Fibroblast of villous mesenchyme (primary cell): Measurements from ENCODE around the gene CACNA1C. TPM values are rescaled to one million over a fixed set of nuclear protein-coding genes. Genes with fewer than 3 reads are reported as not detected.

Experiments
- DNase-seq: peaks from one replicate; pipeline ENCODE4 v3.0.0-alpha.2; 2010; ENCODE audit warnings: low read depth
- H3K4me3 ChIP-seq: 2 replicates; pipeline ENCODE4 v1.5.1; 2011; ENCODE audit warnings: low read depth, mild to moderate bottlenecking, low read length
- total RNA-seq: library from RNA; depleted of rRNA; stranded (reverse); fragments of >200 nt; gene quantifications from 2 replicates; pipeline ENCODE4 v1.2.3, GENCODE V29; 2012
- TF ChIP-seq, protein P1 (sequence below): IDR thresholded peaks from 2 replicates; pipeline ENCODE4 v1.5.1; 2012; ENCODE audit warnings: low read depth, mild to moderate bottlenecking, low read length; ENCODE audit not compliant: insufficient read depth

The CACNA1C gene
- total RNA-seq, 1 donor = 11.7 TPM

DNA sequence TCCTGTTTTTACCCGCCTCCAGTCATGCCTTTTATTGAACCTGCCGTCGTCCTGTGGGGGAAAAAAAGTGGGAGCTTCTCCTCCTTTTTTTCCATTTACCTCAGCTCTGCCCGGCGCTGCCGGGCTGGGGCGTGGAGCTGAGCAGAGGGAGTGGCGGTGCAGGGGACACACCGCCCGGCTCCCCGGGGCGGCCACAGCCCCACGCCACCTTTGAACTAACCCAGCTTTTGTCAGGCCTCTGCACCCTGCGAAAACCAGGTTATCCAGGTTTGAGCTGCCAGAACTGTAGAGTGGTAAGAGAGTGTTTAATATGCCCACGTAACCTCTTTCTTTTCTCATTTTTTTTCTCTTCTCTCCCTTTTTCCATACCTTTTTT, 581.0 kb downstream of the CACNA1C start:
- no peak for DNase-seq
- TF ChIP-seq, protein P1, sequence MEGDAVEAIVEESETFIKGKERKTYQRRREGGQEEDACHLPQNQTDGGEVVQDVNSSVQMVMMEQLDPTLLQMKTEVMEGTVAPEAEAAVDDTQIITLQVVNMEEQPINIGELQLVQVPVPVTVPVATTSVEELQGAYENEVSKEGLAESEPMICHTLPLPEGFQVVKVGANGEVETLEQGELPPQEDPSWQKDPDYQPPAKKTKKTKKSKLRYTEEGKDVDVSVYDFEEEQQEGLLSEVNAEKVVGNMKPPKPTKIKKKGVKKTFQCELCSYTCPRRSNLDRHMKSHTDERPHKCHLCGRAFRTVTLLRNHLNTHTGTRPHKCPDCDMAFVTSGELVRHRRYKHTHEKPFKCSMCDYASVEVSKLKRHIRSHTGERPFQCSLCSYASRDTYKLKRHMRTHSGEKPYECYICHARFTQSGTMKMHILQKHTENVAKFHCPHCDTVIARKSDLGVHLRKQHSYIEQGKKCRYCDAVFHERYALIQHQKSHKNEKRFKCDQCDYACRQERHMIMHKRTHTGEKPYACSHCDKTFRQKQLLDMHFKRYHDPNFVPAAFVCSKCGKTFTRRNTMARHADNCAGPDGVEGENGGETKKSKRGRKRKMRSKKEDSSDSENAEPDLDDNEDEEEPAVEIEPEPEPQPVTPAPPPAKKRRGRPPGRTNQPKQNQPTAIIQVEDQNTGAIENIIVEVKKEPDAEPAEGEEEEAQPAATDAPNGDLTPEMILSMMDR = no peak
- H3K4me3 ChIP-seq = no peak overlapping the region

DNA sequence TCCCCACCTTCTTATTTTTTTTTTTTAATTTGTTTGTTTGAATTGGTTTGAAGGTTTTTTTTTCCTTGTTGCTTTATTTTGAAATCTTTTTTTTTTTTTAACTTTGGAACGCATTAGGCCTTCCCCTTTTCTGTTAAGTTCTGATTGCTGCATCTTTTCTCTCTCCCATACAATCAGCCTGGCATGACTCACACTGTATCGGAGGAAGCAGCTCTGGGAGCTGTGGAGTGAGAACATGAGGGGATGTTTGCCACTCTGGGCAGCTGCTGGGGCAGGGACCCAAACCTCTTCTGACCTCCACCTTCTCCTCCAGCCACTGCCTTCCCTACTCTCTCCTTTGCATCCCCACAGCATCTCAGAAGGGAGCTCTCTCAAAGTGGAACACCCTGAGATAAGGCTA, 581.7 kb downstream of the CACNA1C start:
- TF ChIP-seq, protein P1 = no peak
- no peak for DNase-seq

DNA sequence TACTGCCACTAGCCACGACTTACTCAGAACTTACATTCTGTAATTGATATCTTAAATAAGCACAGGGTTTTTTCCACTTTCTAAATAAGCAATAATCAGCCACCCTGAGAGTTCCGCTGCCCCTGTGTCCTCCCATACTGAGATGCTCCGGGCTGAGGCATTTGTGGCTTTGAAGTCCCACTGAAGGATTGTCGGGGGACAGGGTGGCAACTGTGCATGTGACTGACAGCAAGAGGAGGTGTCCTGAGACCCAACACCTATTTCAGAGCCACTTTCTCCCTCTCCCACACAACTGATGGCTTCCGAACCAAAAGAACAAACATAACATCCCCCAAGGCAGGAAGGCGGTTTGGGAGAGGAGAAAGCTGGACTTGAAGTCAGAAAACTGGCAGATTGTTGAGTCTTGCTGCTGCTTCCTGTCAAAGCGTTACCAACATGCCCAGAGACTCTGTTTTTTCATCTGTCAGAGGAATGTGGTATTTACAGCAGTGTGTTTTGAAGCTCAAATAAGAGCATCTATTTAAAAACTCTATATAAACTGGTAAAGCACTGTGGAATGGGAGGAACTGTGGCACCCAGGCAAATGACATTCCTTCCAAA, 584.1 kb downstream of the CACNA1C start:
- TF ChIP-seq, protein P1 = no peak
- no peak overlapping the region for H3K4me3 ChIP-seq
- no peak for DNase-seq

More for the DNA sequence above, 581.7 kb downstream of the CACNA1C start:
- H3K4me3 ChIP-seq = no peak overlapping the region

DNA sequence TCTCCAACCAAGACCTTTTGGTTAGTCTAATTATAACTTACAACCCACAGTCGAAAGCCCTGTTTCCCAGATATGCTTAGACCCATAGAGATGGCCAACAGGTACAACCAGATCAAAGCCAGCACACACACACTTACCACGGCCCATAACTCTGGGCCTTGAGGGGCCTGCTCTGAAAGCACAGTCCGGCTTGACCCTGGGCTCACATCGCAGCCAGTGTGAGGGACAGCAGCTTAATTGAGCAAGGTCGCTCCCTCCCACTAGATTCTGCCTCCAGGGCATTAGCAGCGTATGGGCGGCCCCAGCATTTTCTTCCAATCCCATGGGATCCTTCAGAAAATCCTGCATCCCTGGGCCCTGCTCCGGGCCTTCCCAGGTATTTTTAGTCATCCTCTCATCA, 584.6 kb downstream of the CACNA1C start:
- TF ChIP-seq, protein P1 = no peak
- no peak overlapping the region for H3K4me3 ChIP-seq
- no peak for DNase-seq

DNA sequence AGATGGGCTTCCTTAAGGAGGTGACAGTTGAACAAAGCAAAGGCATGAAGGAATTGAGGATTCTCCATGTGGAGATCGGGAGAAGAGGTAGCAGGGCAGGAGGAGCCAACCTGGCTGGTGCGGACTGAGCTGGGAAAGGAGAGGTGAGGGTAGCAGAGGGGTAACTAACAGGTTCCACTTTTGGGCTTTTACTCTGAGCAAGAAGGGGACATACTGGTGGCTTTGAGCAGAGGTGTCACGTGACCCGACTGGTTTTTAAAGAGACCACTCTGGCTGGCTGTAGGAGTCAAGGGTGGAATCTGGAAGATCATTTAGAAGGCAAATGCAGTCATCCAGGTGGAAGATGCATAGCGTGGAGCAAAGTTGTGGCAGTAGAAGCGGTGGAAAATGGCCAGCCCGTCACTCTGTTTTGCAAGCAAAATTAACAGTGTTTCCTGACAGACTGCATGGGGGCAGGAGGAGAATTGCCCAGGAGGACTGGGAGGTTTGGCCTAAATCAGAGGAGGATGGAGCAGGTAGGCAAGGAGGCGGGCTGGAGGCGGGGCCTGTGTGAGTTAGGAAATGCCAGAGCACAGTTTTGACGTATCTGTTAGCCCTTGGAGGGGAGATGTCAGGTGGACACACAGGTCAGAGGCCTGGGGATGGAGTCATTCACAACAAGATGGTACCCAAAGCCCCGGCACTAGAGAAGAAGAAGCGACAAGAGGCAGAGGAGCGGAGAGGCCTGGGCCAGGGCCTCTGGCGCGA, 585.7 kb downstream of the CACNA1C start:
- TF ChIP-seq, protein P1 = no peak
- H3K4me3 ChIP-seq = no peak overlapping the region
- no peak for DNase-seq

DNA sequence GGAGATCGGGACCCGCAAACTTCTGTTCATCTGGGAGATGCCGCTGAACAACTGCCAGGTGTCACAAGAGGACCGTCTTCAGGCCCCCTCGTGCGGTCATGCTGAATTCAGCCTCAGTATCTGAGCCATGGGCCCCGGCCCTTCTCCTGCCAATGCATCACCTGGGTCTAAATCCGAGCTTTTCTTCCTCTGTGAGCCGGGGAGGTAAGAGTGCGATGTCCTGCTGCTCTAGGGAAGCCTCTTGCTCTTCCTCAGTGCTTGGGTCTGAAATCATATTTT, 586.2 kb downstream of the CACNA1C start:
- TF ChIP-seq, protein P1 = no peak
- DNase-seq = no peak
- H3K4me3 ChIP-seq = no peak overlapping the region

DNA sequence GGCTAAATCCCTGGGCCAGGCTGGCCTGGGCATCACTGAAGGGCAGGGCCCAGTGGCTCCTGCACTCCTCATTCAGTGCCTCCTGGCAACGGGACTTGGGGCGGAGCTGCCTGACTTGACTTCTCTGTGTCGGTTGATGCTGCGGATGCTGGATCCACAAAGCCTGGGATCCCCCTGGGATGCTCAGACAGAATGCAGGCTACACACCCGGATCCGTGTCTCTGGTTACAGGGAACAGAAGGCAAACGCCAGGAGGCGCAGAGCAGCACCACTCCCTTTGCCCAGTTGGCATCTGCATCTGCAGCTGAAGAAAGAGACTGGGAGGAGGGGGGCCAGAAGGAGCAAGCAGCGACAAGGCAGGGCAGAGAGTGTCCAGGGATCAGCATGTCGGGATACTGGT, 587.5 kb downstream of the CACNA1C start:
- no peak for DNase-seq
- H3K4me3 ChIP-seq = no peak overlapping the region
- TF ChIP-seq, protein P1 = no peak
